GM18505 (cell line): ENCODE data around the gene ANO2.

Experiments used
- ATAC-seq: cut with Tn5 transposase; IDR thresholded peaks from one replicate; pipeline ENCODE4 v1.9.1; 2021; ENCODE audit not compliant: unreplicated experiment
- POLR2A ChIP-seq: IDR thresholded peaks from 4 replicates; pipeline ENCODE4 v1.6.1; 2011; ENCODE audit warnings: borderline replicate concordance; ENCODE audit not compliant: insufficient read depth, insufficient read length; ENCODE audit errors: extremely low read depth

The ANO2 gene

GRCh38 chr12:5945071-5946008 lies at the start of gene ANO2:
TSS of gene ANO2 (minus strand) at chr12:5945259. CDS start at chr12:5945217, 42 bp downstream.
- TF ChIP-seq POLR2A, result no peak

GRCh38 chr12:5989621-5990020 lies 44.6 kb upstream of the ANO2 start:
- no peak for TF ChIP-seq POLR2A
- ATAC-seq, result no peak

More at GRCh38 chr12:5945071-5946008, at the start of gene ANO2:
- ATAC-seq, result no peak

GRCh38 chr12:5988659-5989116 lies 43.6 kb upstream of the ANO2 start:
- no peak for ATAC-seq

GRCh38 chr12:5988088-5988487 lies 43.0 kb upstream of the ANO2 start:
- TF ChIP-seq POLR2A, result no peak
- no peak for ATAC-seq

More at GRCh38 chr12:5988659-5989116, 43.6 kb upstream of the ANO2 start:
- TF ChIP-seq POLR2A, result no peak

- ATAC-seq, result no peak
- no peak for TF ChIP-seq POLR2A
Measured at GRCh38 chr12:5987573-5987972, 42.5 kb upstream of the ANO2 start.

- ATAC-seq, result no peak
- no peak for TF ChIP-seq POLR2A
Measured at GRCh38 chr12:5985471-5985870, 40.4 kb upstream of the ANO2 start.

- TF ChIP-seq POLR2A, result no peak
- no peak for ATAC-seq
Measured at GRCh38 chr12:5984873-5985272, 39.8 kb upstream of the ANO2 start.

GRCh38 chr12:5982106-5982505 lies 37.0 kb upstream of the ANO2 start:
- TF ChIP-seq POLR2A, result no peak
- ATAC-seq, result no peak

- no peak for ATAC-seq
- TF ChIP-seq POLR2A, result no peak
Measured at GRCh38 chr12:5977556-5977955, 32.5 kb upstream of the ANO2 start.

GRCh38 chr12:5976711-5977110 lies 31.7 kb upstream of the ANO2 start:
- TF ChIP-seq POLR2A, result no peak
- ATAC-seq, result no peak

- ATAC-seq, result no peak
- no peak for TF ChIP-seq POLR2A
Measured at GRCh38 chr12:5976196-5976595, 31.1 kb upstream of the ANO2 start.

- no peak for TF ChIP-seq POLR2A
- ATAC-seq, result no peak
Measured at GRCh38 chr12:5973461-5974115, 28.5 kb upstream of the ANO2 start.

GRCh38 chr12:5972387-5972786 lies 27.3 kb upstream of the ANO2 start:
- TF ChIP-seq POLR2A, result no peak

GRCh38 chr12:5971194-5971850 lies 26.3 kb upstream of the ANO2 start:
- no peak for TF ChIP-seq POLR2A
- ATAC-seq, result no peak

More at GRCh38 chr12:5972387-5972786, 27.3 kb upstream of the ANO2 start:
- no peak for ATAC-seq
